ENCODE data around the gene LCN15. TPM values are rescaled to one million over a fixed set of nuclear protein-coding genes. Genes with fewer than 3 reads are reported as not detected.

Gene LCN15
- total RNA-seq, 1 experiment from 2014 or later: not detected

- H3K36me3 Mint-ChIP-seq (ENCODE audit: insufficient read depth, unreplicated experiment): no peaks in the 10 kb centered on the region
- no TSS peak for BruUV-seq (replicated peaks)
- intact Hi-C loops (cut with micrococcal nuclease): no loop called here
- peaks cover 15% of the 10 kb centered on the region for H3K9me3 Mint-ChIP-seq (ENCODE audit: unreplicated experiment)
- H3K4me1 Mint-ChIP-seq (ENCODE audit: insufficient read depth, unreplicated experiment): no peaks in the 10 kb centered on the region
- H3K4me3 Mint-ChIP-seq (ENCODE audit: unreplicated experiment): no peak overlapping the region
- POLR2A ChIA-PET: interaction anchor here (1.0 kb wide), 1 partner anchor 23 kb away, joined by 3 read pairs; no protein-coding TSS in a partner anchor
- CTCF ChIA-PET: interaction anchor here (0.6 kb wide), 2 partner anchors 8 to 93 kb away, joined by 3 to 4 read pairs; partner anchors contain the start of gene LCN10
- no peak for DNase-seq (ENCODE audit: unreplicated experiment)
- H3K27ac Mint-ChIP-seq (ENCODE audit: low read depth, unreplicated experiment): no peak overlapping the region
- no peak for TF ChIP-seq CTCF (IDR thresholded peaks at IDR 0.05; ENCODE audit: unreplicated experiment)
- H3K27me3 Mint-ChIP-seq (ENCODE audit: insufficient read depth, unreplicated experiment): peaks cover 15% of the 10 kb centered on the region
These were observed 13.1 kb downstream of the LCN15 start for GRCh38 chr9:136751244-136751643.

DNA sequence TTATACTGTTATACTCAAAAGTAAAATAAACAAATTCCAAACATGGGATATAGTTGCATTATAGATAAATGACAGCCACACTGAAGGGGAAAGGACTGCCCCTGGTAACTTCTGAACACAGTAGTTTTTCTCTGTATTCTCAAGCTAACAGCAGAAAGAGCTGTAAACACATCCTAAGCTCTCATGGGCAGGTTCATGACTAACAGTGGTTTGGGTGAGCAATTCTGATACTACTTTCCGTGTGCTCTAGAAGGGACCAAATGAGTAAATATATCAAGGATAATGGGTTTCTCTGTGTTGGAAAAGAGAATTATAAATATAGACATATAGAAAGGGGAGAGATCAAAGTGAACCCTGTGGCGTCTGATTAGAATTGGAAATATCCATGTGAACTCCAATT is 13.8 kb downstream of the LCN15 start:
- BruUV-seq (replicated peaks): no TSS peak
- Mint-ChIP-seq H3K27me3 (ENCODE audit: insufficient read depth, unreplicated experiment) (peaks cover 15% of the 10 kb centered on the region), H3K27ac (ENCODE audit: low read depth, unreplicated experiment) (no peak overlapping the region), H3K9me3 (ENCODE audit: unreplicated experiment) (peaks cover 15% of the 10 kb centered on the region), H3K4me3 (ENCODE audit: unreplicated experiment) (no peak overlapping the region), H3K36me3 (ENCODE audit: insufficient read depth, unreplicated experiment) (no peaks in the 10 kb centered on the region), H3K4me1 (ENCODE audit: insufficient read depth, unreplicated experiment) (no peaks in the 10 kb centered on the region)
- no peak for DNase-seq (ENCODE audit: unreplicated experiment)
- TF ChIP-seq CTCF (IDR thresholded peaks at IDR 0.05; ENCODE audit: unreplicated experiment): no peak
- ChIA-PET POLR2A (no interaction called here), CTCF (interaction anchor here (0.6 to 1.0 kb wide), 2 partner anchors 22 to 191 kb away, joined by 3 to 4 read pairs; no protein-coding TSS in a partner anchor)
- intact Hi-C loops (cut with micrococcal nuclease): no loop called here

GRCh38 chr9:136748666-136749611 is 15.4 kb downstream of the LCN15 start:
- Mint-ChIP-seq H3K27ac (ENCODE audit: low read depth, unreplicated experiment) (no peak overlapping the region), H3K4me1 (ENCODE audit: insufficient read depth, unreplicated experiment) (no peaks in the 10 kb centered on the region), H3K36me3 (ENCODE audit: insufficient read depth, unreplicated experiment) (no peaks in the 10 kb centered on the region), H3K4me3 (ENCODE audit: unreplicated experiment) (no peak overlapping the region), H3K27me3 (ENCODE audit: insufficient read depth, unreplicated experiment) (peaks cover 15% of the 10 kb centered on the region), H3K9me3 (ENCODE audit: unreplicated experiment) (peaks cover 15% of the 10 kb centered on the region)
- no TSS peak for BruUV-seq (replicated peaks)
- no peak for DNase-seq (ENCODE audit: unreplicated experiment)
- no peak for TF ChIP-seq CTCF (IDR thresholded peaks at IDR 0.05; ENCODE audit: unreplicated experiment)
- CTCF ChIA-PET: interaction anchor here (0.5 to 0.6 kb wide), 3 partner anchors 29 to 212 kb away, joined by 3 to 5 read pairs (median 3); no protein-coding TSS in a partner anchor
- POLR2A ChIA-PET: no interaction called here
- intact Hi-C loops (cut with micrococcal nuclease): no loop called here

- peaks cover 15% of the 10 kb centered on the region for H3K9me3 Mint-ChIP-seq (ENCODE audit: unreplicated experiment)
- H3K4me3 Mint-ChIP-seq (ENCODE audit: unreplicated experiment): no peak within 1 kb of the TSS
- ChIA-PET POLR2A (no interaction called here), CTCF (interaction anchor here (0.5 to 0.6 kb wide), 2 partner anchors 9 to 212 kb away, joined by 3 read pairs; no protein-coding TSS in a partner anchor)
- peaks cover 21% of the 10 kb centered on the region for H3K27me3 Mint-ChIP-seq (ENCODE audit: insufficient read depth, unreplicated experiment)
- no peaks in the 10 kb centered on the region for H3K4me1 Mint-ChIP-seq (ENCODE audit: insufficient read depth, unreplicated experiment)
- no peak within 1 kb of the TSS for H3K27ac Mint-ChIP-seq (ENCODE audit: low read depth, unreplicated experiment)
- no peaks in the 10 kb centered on the region for H3K36me3 Mint-ChIP-seq (ENCODE audit: insufficient read depth, unreplicated experiment)
- intact Hi-C loops (cut with micrococcal nuclease): no loop called here
- no TSS peak for BruUV-seq (replicated peaks)
- DNase-seq (ENCODE audit: unreplicated experiment): no peak
- no peak for TF ChIP-seq CTCF (IDR thresholded peaks at IDR 0.05; ENCODE audit: unreplicated experiment)
These were observed 16.1 kb downstream of the LCN15 start, which contains the start of gene LCN6 for GRCh38 chr9:136748201-136748600. Gene LCN6 (minus strand): TSS chr9:136748525. CDS start chr9:136748483, 42 bp downstream.

All from MCF 10A (cell line).